Right cardiac atrium (tissue), 5 donors: ENCODE measurements around the gene HOXD9. TPM values are rescaled to one million over a fixed set of nuclear protein-coding genes. Genes with fewer than 3 reads are reported as not detected.

Experiments
- ATAC-seq, 2 donors: fragments of 200-7000 bp; cut with Tn5 transposase; one replicate each; pipeline versions ENCODE4 v1.8.0 to v1.9.1; 2020; ENCODE audit warnings: moderate library complexity in 2 of 2, mild to moderate bottlenecking in 1 of 2
- DNase-seq, 3 donors: peaks; one replicate each; pipeline ENCODE4 v3.0.0-alpha.2; 2020
- H3K27ac ChIP-seq: one replicate; pipeline ENCODE4 v1.5.1; 2013; ENCODE audit warnings: mild to moderate bottlenecking, low read length, control low read depth, moderate library complexity
- H3K27me3 ChIP-seq: one replicate; pipeline ENCODE4 v1.6.1; 2013; ENCODE audit not compliant: control insufficient read depth, insufficient read depth
- H3K4me1 ChIP-seq: one replicate; pipeline ENCODE4 v1.6.1; 2013; ENCODE audit warnings: low read length; ENCODE audit not compliant: control insufficient read depth, insufficient read depth
- H3K4me3 ChIP-seq: one replicate; pipeline ENCODE4 v1.5.1; 2013; ENCODE audit warnings: low read length, control low read depth
- H3K9me3 ChIP-seq: one replicate; pipeline ENCODE4 v1.6.1; 2013; ENCODE audit warnings: low read length; ENCODE audit not compliant: control insufficient read depth
- WGBS: extraction: QIAGEN DNeasy Blood & Tissue Kit; methylation state at CpG from one replicate; pipeline ENCODE4 v1.1.7; 2013; 5-methylcytosine and 5-hydroxymethylcytosine counted together
- intact Hi-C, 4 donors: fragments of 100-400 bp; cut with DNase I; formaldehyde crosslinking; loops; one replicate each; pipeline versions ENCODE4 v1.11.0 to v1.14.0; 2022 to 2023
- polyA plus RNA-seq: library from polyadenylated mRNA; stranded (reverse); fragments of 200-250 nt; gene quantifications from one replicate; pipeline ENCODE4 v1.2.3, GENCODE V29; 2013
- total RNA-seq, 4 donors: library from RNA; stranded (reverse); fragmentation: NEBNext Ultra II Directional; extraction: Animal tissue kit (Norgen Biotek cat#: 25700); gene quantifications; one replicate each; pipeline ENCODE4 v1.2.1, GENCODE V29; 2021
- donor health status: healthy with polysubstance abuse.
- donor health status: DM: no; HTN: yes; CAD: no.
- donor health status: DM: no; HTN: no; CAD: no.
- donor health status: DM: no; HTN: yes; CAD: no; lungs with severe emphysema.
- donor health status: DM: yes; HTN: yes; CAD: no.

Gene HOXD9
- total and polyA plus RNA-seq, 5 donors: 0.09 TPM; not detected in 4

- no peak for DNase-seq
- H3K27ac ChIP-seq: no peak overlapping the region
- no peak overlapping the region for H3K4me3 ChIP-seq
- no peaks in the 10 kb centered on the region for H3K4me1 ChIP-seq
- ATAC-seq: no peak
- no peaks in the 10 kb centered on the region for H3K9me3 ChIP-seq
- intact Hi-C loops: loop anchor here in 2 of 4 donors (5.0 to 10.0 kb wide), 3 partner anchors 504 to 1007 kb away; no protein-coding TSS in a partner anchor
- WGBS: 42% methylated on average over 8 of the region's 8 CpGs
- H3K27me3 ChIP-seq: peaks cover 5% of the 10 kb centered on the region
Measured at GRCh38 chr2:176137906-176138305, 15.4 kb downstream of the HOXD9 start.

GRCh38 chr2:176138526-176138922, 16.0 kb downstream of the HOXD9 start:
- Histone ChIP-seq H3K4me1 (no peaks in the 10 kb centered on the region), H3K27ac (no peak overlapping the region), H3K4me3 (no peak overlapping the region), H3K27me3 (peaks cover 9% of the 10 kb centered on the region), H3K9me3 (no peaks in the 10 kb centered on the region)
- no peak for ATAC-seq
- WGBS: 15% methylated on average over 14 of the region's 14 CpGs
- no peak for DNase-seq
- intact Hi-C loops: loop anchor here in 2 of 4 donors (5.0 to 10.0 kb wide), 3 partner anchors 504 to 1006 kb away; no protein-coding TSS in a partner anchor

GRCh38 chr2:176138923-176139660, 16.6 kb downstream of the HOXD9 start:
- DNase-seq (no peak), ATAC-seq (no peak)
- intact Hi-C loops: loop anchor here in 2 of 4 donors (5.0 to 10.0 kb wide), 3 partner anchors 503 to 1006 kb away; no protein-coding TSS in a partner anchor
- Histone ChIP-seq H3K4me1 (no peaks in the 10 kb centered on the region), H3K9me3 (no peaks in the 10 kb centered on the region), H3K27me3 (peaks cover 9% of the 10 kb centered on the region), H3K27ac (no peak overlapping the region), H3K4me3 (no peak overlapping the region)
- WGBS: 22% methylated on average over 28 of the region's 28 CpGs

GRCh38 chr2:176139661-176140512, 17.4 kb downstream of the HOXD9 start:
- Histone ChIP-seq H3K9me3 (no peaks in the 10 kb centered on the region), H3K4me3 (no peak overlapping the region), H3K27ac (no peak overlapping the region), H3K4me1 (no peaks in the 10 kb centered on the region), H3K27me3 (peaks cover 12% of the 10 kb centered on the region)
- intact Hi-C loops: loop anchor here (2.0 to 10.0 kb wide), 12 partner anchors 312 to 1005 kb away; no protein-coding TSS in a partner anchor
- WGBS: 17% methylated on average over 41 of the region's 41 CpGs
- DNase-seq: no peak
- ATAC-seq: no peak

- DNase-seq: peak; percentile 69 to 88 (median 86)
- ATAC-seq: peak; percentile 92 to 95
- 8% methylated on average over 48 of the region's 48 CpGs for WGBS
- H3K27ac ChIP-seq: no peak overlapping the region
- intact Hi-C loops: loop anchor here (2.0 to 10.0 kb wide), 9 partner anchors 312 to 674 kb away; no protein-coding TSS in a partner anchor
- H3K4me3 ChIP-seq: peak overlapping the region; percentile 32
- H3K9me3 ChIP-seq: no peaks in the 10 kb centered on the region
- peaks cover 8% of the 10 kb centered on the region for H3K27me3 ChIP-seq
- H3K4me1 ChIP-seq: no peaks in the 10 kb centered on the region
Measured at GRCh38 chr2:176140513-176141317, 18.2 kb downstream of the HOXD9 start.

- no peak overlapping the region for H3K4me3 ChIP-seq
- no peaks in the 10 kb centered on the region for H3K9me3 ChIP-seq
- 87% methylated on average over 2 of the region's 2 CpGs for WGBS
- no peaks in the 10 kb centered on the region for H3K4me1 ChIP-seq
- DNase-seq (no peak), ATAC-seq (no peak)
- no peak overlapping the region for H3K27ac ChIP-seq
- peaks cover 8% of the 10 kb centered on the region for H3K27me3 ChIP-seq
- intact Hi-C loops: loop anchor here (5.0 to 10.0 kb wide), 8 partner anchors 310 to 673 kb away; no protein-coding TSS in a partner anchor
Measured at GRCh38 chr2:176142281-176142680, 19.8 kb downstream of the HOXD9 start.

DNA sequence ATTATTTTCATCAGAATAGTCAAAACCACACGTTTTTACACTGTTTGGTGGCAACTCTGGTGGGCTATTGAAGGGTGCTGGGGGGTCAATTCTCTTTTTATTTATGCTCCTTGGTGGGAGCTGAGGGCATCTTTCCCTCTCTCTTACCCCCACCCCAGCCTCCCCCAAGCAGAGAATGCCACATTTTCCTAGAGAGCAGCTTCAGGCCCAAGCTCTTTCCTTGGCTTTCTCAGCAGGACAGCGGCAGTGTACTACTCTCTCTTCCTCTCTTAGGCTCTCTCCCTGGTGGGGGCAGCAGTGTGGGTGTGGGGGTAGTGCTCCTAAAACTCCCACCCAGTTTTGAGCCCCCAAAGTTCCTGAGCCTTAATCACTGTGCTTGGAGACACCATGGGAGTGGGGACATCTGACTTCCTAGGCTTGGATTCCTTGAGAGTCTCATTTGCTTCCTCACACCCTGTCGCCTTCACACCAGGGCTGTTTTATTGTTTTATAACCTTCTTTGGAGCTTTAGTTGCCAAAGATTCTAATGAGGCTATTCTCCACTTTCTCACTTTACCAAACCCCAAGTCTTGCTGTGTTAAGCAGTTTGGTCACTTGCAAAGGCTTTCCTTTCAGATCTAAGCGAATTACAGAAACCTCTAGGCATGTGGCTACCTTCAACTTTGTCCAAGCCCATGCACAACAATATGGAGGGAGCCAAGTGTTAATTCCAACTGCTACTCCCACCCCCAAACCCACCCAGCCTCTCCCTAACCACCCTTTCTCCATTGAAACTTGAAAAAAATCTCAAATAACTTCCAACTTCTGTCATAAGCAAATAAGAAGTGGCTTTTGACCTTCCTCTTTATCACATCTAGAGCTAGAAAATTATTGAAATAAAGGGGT, 22.8 kb downstream of the HOXD9 start:
- WGBS: 47% methylated on average over 4 of the region's 4 CpGs
- H3K27ac ChIP-seq: no peak overlapping the region
- intact Hi-C loops: loop anchor here in 3 of 4 donors (10.0 kb wide), 2 partner anchors 409 to 669 kb away; no protein-coding TSS in a partner anchor
- H3K9me3 ChIP-seq: no peaks in the 10 kb centered on the region
- no peak for DNase-seq
- H3K27me3 ChIP-seq: peaks cover 8% of the 10 kb centered on the region
- no peak overlapping the region for H3K4me3 ChIP-seq
- H3K4me1 ChIP-seq: no peaks in the 10 kb centered on the region
- ATAC-seq: no peak

GRCh38 chr2:176146101-176146500, 23.6 kb downstream of the HOXD9 start:
- Histone ChIP-seq H3K27ac (no peak overlapping the region), H3K4me3 (no peak overlapping the region), H3K4me1 (no peaks in the 10 kb centered on the region), H3K9me3 (no peaks in the 10 kb centered on the region), H3K27me3 (peaks cover 8% of the 10 kb centered on the region)
- DNase-seq: no peak
- no peak for ATAC-seq
- 36% methylated on average over 6 of the region's 6 CpGs for whole genome bisulfite sequencing
- intact Hi-C loops: loop anchor here in 3 of 4 donors (10.0 kb wide), 2 partner anchors 409 to 669 kb away; no protein-coding TSS in a partner anchor

DNA sequence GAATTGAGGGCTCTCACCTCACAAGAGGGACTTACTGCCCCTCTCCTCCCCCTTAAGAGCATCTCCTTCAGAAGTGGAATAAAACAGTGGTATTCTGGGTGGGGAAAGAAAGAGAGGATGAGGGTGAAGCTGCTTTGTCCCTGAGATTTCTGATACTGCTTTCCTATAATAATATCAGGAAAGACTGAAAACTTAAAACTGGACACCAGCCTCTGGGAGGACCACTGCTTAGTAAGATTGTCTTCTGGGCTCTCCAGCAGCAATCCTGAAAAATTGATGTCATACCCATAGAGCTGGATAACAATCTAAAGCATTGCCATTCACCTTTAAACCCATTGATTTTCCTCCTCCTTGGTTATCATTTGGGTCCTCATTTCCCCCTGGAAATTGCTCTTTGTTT, 24.1 kb downstream of the HOXD9 start:
- ATAC-seq (no peak), DNase-seq (no peak)
- Histone ChIP-seq H3K4me1 (peaks cover 2% of the 10 kb centered on the region), H3K4me3 (no peak overlapping the region), H3K27ac (no peak overlapping the region), H3K9me3 (no peaks in the 10 kb centered on the region), H3K27me3 (peaks cover 8% of the 10 kb centered on the region)
- intact Hi-C loops: loop anchor here in 3 of 4 donors (10.0 kb wide), 2 partner anchors 408 to 668 kb away; no protein-coding TSS in a partner anchor
